ENCODE results near the gene IL17RE. TPM values are rescaled to one million over a fixed set of nuclear protein-coding genes. Genes with fewer than 3 reads are reported as not detected.

IL17RE gene
- total and polyA plus RNA-seq, 9 of the 15 experiments (the other 6 are each of a cell fraction or from before 2014, with no cell fraction given), result 0.32 to 1.9 (median 0.51) TPM; not detected in 4

- H3K79me2 ChIP-seq (ENCODE audit: control insufficient read depth, insufficient read depth, low read length), result no peaks in the 10 kb centered on the region
- POLR2A ChIA-PET, result interaction anchor here (1.2 to 1.6 kb wide), 2 partner anchors 9 to 13 kb away, joined by 6 to 11 read pairs; partner anchors contain the start of gene CRELD1
- H3K4me3 ChIP-seq, result no peak overlapping the region
- H3K36me3 ChIP-seq (ENCODE audit: control insufficient read depth, insufficient read depth, low read length), result peaks cover 23% of the 10 kb centered on the region; the same call in 2 of the 3 replicates
- ATAC-seq (0 out of 3 replicates have a peak, but pooled peaks have one; percentile 22), FAIRE-seq (no peak), DNase-seq (ENCODE audit: extremely low read depth in 1 of 4, low spot score in 3 of 4) (no peak)
- no peak overlapping the region for H3K27ac ChIP-seq (ENCODE audit: extremely low read depth, low read depth, low read length)
- H3K4me2 ChIP-seq (ENCODE audit: insufficient read depth, low read length), result no peak overlapping the region
- H3K9me1 ChIP-seq (ENCODE audit: control insufficient read depth, insufficient read depth, low read length), result no peaks in the 10 kb centered on the region
- in situ Hi-C loops (cut with MboI), result no loop called here
- BruUV-seq (replicated peaks), result no TSS peak
- TF ChIP-seq, protein P1, sequence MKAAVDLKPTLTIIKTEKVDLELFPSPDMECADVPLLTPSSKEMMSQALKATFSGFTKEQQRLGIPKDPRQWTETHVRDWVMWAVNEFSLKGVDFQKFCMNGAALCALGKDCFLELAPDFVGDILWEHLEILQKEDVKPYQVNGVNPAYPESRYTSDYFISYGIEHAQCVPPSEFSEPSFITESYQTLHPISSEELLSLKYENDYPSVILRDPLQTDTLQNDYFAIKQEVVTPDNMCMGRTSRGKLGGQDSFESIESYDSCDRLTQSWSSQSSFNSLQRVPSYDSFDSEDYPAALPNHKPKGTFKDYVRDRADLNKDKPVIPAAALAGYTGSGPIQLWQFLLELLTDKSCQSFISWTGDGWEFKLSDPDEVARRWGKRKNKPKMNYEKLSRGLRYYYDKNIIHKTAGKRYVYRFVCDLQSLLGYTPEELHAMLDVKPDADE (conservative IDR thresholded peaks at IDR 0.05; ENCODE audit: control insufficient read depth, low read depth, low read length), result no peak
- no peak for TF ChIP-seq PHF21A (IDR thresholded peaks at IDR 0.05; ENCODE audit: borderline replicate concordance, low read depth)
- no peak for TF ChIP-seq ZNF79 (CRISPR knock-in tag; IDR thresholded peaks at IDR 0.05; ENCODE audit: low read depth)
- TF ChIP-seq RBM17 (IDR thresholded peaks at IDR 0.05; ENCODE audit: borderline replicate concordance, low read depth, low read length), result no peak
- TF ChIP-seq, protein P2, sequence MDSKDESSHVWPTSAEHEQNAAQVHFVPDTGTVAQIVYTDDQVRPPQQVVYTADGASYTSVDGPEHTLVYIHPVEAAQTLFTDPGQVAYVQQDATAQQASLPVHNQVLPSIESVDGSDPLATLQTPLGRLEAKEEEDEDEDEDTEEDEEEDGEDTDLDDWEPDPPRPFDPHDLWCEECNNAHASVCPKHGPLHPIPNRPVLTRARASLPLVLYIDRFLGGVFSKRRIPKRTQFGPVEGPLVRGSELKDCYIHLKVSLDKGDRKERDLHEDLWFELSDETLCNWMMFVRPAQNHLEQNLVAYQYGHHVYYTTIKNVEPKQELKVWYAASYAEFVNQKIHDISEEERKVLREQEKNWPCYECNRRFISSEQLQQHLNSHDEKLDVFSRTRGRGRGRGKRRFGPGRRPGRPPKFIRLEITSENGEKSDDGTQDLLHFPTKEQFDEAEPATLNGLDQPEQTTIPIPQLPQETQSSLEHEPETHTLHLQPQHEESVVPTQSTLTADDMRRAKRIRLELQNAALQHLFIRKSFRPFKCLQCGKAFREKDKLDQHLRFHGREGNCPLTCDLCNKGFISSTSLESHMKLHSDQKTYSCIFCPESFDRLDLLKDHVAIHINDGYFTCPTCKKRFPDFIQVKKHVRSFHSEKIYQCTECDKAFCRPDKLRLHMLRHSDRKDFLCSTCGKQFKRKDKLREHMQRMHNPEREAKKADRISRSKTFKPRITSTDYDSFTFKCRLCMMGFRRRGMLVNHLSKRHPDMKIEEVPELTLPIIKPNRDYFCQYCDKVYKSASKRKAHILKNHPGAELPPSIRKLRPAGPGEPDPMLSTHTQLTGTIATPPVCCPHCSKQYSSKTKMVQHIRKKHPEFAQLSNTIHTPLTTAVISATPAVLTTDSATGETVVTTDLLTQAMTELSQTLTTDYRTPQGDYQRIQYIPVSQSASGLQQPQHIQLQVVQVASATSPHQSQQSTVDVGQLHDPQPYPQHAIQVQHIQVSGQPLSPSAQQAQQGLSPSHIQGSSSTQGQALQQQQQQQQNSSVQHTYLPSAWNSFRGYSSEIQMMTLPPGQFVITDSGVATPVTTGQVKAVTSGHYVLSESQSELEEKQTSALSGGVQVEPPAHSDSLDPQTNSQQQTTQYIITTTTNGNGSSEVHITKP (IDR thresholded peaks at IDR 0.05; ENCODE audit: partially characterized antibody), result no peak
- H3K27me3 ChIP-seq (ENCODE audit: control insufficient read depth in 2 of 2, insufficient read depth in 2 of 2, low read length in 2 of 2), result no peaks in the 10 kb centered on the region
- H3K9ac ChIP-seq (ENCODE audit: insufficient read depth in 1 of 2, low read depth in 2 of 2, low read length in 2 of 2), result no peak overlapping the region
- intact Hi-C loops (cut with micrococcal nuclease), result no loop called here
- 74% methylated on average over 11 of the region's 11 CpGs for WGBS (ENCODE audit: insufficient coverage, low coverage, missing lambda C conversion rate)
- no peaks in the 10 kb centered on the region for H4K20me1 ChIP-seq (replicated peaks; ENCODE audit: control insufficient read depth, insufficient read depth, low read length)
- H2AFZ ChIP-seq (ENCODE audit: low read depth, low read length), result no peak overlapping the region
- CTCF ChIA-PET (ENCODE audit: low intra/inter-chr PET ratio), result no interaction called here
- H3K4me1 ChIP-seq (replicated peaks in 1 of 2; ENCODE audit: control insufficient read depth in 2 of 2, insufficient read depth in 2 of 2, low read length in 2 of 2), result peaks cover 0 to 24% of the 10 kb centered on the region in 2 experiments; a peak in 1 of 5 replicates
- 0 out of 2 replicates have a peak, but pooled peaks cover 3% of the 10 kb centered on the region for H3K9me3 ChIP-seq (replicated peaks; ENCODE audit: control insufficient read depth, insufficient read depth, low read depth, low read length)
Measured at GRCh38 chr3:9942934-9943690, 40.5 kb downstream of the IL17RE start.

All from K562 (cell line).